Endothelial cell (in vitro differentiated cells): ENCODE measurements around the gene CCL5. TPM values are rescaled to one million over a fixed set of nuclear protein-coding genes. Genes with fewer than 3 reads are reported as not detected.

Experiments used
- DNase-seq: peaks from one replicate; pipeline ENCODE4 v3.0.0; 2021; ENCODE audit warnings: low spot score
- H3K27ac Mint-ChIP-seq: one replicate; pipeline ENCODE4 v1.8.0; 2021; ENCODE audit warnings: mixed read lengths, inconsistent platforms; ENCODE audit not compliant: unreplicated experiment
- H3K27me3 Mint-ChIP-seq: one replicate; pipeline ENCODE4 v1.8.0; 2021; ENCODE audit warnings: mild to moderate bottlenecking, moderate library complexity, mixed read lengths, inconsistent platforms; ENCODE audit not compliant: unreplicated experiment
- H3K36me3 Mint-ChIP-seq: one replicate; pipeline ENCODE4 v1.8.0; 2021; ENCODE audit warnings: mild to moderate bottlenecking, low read depth, mixed read lengths, inconsistent platforms; ENCODE audit not compliant: unreplicated experiment
- H3K4me1 Mint-ChIP-seq: one replicate; pipeline ENCODE4 v1.8.0; 2021; ENCODE audit warnings: mild to moderate bottlenecking, mixed read lengths, inconsistent platforms; ENCODE audit not compliant: unreplicated experiment
- H3K4me3 Mint-ChIP-seq: one replicate; pipeline ENCODE4 v1.8.0; 2021; ENCODE audit warnings: mild to moderate bottlenecking, mixed read lengths, inconsistent platforms; ENCODE audit not compliant: unreplicated experiment
- H3K9me3 Mint-ChIP-seq: one replicate; pipeline ENCODE4 v1.8.0; 2021; ENCODE audit warnings: mixed read lengths, inconsistent platforms; ENCODE audit not compliant: unreplicated experiment
- total RNA-seq: library from RNA; stranded (reverse); fragmentation: NEBNext Ultra II Directional; extraction: Animal tissue kit (Norgen Biotek cat#: 25700); gene quantifications from one replicate; pipeline ENCODE4 v1.2.1, GENCODE V29; 2021; ENCODE audit not compliant: unreplicated experiment
- TF ChIP-seq, protein P1 (sequence below): fragments of 200-600 bp; sonication (generic); IDR thresholded peaks from one replicate; pipeline ENCODE4 v1.5.0; 2021; ENCODE audit warnings: antibody characterized with exemption; ENCODE audit not compliant: unreplicated experiment

CCL5 gene
- total RNA-seq, 1 donor from 2014 or later: not detected

DNA sequence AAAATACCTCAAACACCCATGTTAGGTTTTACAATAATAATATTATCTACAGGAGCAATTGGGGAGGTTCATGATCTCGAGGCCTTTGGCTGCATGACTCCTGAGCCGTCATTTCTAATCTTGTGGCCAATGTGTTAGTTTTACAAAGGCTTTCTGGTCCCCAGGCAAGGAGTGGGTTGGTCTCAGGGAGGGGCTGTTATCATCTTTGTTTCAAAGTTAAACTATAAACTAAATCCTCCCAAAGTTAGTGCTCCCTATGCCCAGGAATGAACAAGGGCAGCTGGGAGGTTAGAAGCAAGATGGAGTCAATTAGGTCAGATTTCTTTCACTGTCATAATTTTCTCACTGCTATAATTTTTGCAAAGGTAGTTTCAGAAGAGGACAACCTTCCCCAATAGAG, 9.1 kb upstream of the CCL5 start:
- Mint-ChIP-seq H3K4me1 (peaks cover 15% of the 10 kb centered on the region), H3K36me3 (no peaks in the 10 kb centered on the region), H3K27ac (no peak overlapping the region), H3K4me3 (no peak overlapping the region), H3K9me3 (no peaks in the 10 kb centered on the region), H3K27me3 (no peaks in the 10 kb centered on the region)
- TF ChIP-seq, protein P1, sequence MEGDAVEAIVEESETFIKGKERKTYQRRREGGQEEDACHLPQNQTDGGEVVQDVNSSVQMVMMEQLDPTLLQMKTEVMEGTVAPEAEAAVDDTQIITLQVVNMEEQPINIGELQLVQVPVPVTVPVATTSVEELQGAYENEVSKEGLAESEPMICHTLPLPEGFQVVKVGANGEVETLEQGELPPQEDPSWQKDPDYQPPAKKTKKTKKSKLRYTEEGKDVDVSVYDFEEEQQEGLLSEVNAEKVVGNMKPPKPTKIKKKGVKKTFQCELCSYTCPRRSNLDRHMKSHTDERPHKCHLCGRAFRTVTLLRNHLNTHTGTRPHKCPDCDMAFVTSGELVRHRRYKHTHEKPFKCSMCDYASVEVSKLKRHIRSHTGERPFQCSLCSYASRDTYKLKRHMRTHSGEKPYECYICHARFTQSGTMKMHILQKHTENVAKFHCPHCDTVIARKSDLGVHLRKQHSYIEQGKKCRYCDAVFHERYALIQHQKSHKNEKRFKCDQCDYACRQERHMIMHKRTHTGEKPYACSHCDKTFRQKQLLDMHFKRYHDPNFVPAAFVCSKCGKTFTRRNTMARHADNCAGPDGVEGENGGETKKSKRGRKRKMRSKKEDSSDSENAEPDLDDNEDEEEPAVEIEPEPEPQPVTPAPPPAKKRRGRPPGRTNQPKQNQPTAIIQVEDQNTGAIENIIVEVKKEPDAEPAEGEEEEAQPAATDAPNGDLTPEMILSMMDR: no peak
- no peak for DNase-seq

DNA sequence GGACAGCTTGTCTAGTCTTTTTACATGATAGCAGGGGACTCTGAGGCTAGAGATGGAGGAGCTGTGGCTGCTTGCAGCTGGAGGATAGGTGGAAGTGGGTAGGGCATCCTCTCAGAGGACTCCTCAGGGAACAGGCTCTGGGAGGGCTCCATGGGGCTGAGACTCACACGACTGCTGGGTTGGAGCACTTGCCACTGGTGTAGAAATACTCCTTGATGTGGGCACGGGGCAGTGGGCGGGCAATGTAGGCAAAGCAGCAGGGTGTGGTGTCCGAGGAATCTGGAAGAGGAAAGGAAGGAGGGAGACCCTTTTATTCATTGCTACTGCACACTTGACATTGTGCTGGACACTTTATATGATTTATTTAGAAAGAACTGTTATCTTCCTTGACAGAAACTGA, 1.8 kb downstream of the CCL5 start:
- Mint-ChIP-seq H3K4me3 (no peak overlapping the region), H3K27me3 (peaks cover 2% of the 10 kb centered on the region), H3K9me3 (no peaks in the 10 kb centered on the region), H3K27ac (no peak overlapping the region), H3K4me1 (peaks cover 23% of the 10 kb centered on the region), H3K36me3 (no peaks in the 10 kb centered on the region)
- TF ChIP-seq, protein P1: no peak
- no peak for DNase-seq

DNA sequence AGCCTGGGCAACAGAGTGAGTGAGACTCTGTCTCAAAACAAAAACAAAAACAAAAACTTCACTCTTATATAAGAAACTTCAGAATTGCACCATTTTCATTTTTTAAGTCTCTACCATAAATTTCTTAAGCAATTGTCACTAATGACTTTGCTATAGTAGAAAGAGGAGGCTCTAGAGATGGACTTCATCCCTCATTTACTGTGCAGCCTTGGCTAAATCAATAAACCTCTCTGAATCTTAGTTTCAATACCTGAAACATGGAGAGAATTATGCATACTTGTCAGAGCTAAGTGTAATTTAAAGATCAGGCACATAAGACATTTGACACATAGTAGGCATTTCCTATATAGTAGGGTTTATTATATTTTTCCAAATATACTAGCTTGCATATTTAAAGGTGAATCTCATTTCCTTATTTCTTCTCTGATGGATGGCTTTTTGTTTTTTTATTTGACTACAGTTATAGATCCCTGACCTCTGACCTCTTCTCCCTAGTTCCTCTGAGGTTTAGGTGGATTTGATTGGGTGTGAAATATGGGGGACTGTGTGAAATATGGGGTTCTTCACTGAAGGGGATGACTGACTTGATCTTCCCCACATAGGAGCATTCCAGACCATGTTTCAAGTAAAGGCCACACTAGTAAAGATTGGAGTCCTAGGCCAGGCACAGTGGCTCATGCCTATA, 2.7 kb downstream of the CCL5 start:
- TF ChIP-seq, protein P1: no peak
- H3K27ac Mint-ChIP-seq: no peak overlapping the region

DNA sequence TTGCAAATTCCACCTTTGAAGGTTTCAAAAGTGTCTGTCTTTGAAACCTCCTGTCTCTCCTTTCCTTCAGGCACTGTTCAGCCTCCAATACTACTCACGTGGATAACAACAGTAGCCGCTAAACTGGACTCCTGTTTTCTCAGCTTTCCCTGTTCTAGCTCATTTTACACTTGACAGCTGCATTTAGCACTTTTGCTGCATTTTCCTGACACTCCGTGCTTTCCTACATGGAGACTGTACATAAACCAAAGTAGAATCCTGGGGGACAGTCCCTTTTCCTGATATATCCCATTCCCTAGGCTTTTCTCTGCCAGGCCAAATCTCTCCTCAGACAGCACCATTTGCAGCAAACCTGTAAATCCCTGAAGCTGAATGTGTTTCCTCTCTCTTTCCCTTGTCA, 3.6 kb downstream of the CCL5 start:
- TF ChIP-seq, protein P1: no peak
- no peaks in the 10 kb centered on the region for H3K36me3 Mint-ChIP-seq
- no peak overlapping the region for H3K4me3 Mint-ChIP-seq
- H3K9me3 Mint-ChIP-seq: no peaks in the 10 kb centered on the region
- H3K27me3 Mint-ChIP-seq: peaks cover 2% of the 10 kb centered on the region
- peak overlapping the region; percentile 24 for H3K27ac Mint-ChIP-seq
- DNase-seq: no peak
- peaks cover 27% of the 10 kb centered on the region for H3K4me1 Mint-ChIP-seq

More for the DNA sequence above, 2.7 kb downstream of the CCL5 start:
- Mint-ChIP-seq H3K9me3 (no peaks in the 10 kb centered on the region), H3K4me3 (no peak overlapping the region), H3K4me1 (peaks cover 23% of the 10 kb centered on the region), H3K36me3 (no peaks in the 10 kb centered on the region), H3K27me3 (peaks cover 2% of the 10 kb centered on the region)
- DNase-seq: no peak

DNA sequence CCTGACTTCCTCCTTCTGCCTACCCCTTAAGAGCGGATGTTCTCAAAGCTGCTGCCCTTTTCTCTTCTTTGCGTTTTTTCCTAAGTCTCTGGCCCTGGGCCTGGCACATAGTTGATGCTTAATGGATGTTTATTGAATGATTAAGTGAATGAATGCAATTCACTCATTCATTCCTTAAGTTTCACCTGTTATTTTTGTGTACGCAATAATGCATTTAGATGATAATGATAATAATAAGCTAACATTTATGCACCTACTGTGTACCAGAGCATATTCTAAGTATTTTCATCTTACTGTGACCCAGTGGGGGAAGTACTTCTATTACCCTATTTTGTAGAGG, 4.4 kb downstream of the CCL5 start:
- H3K9me3 Mint-ChIP-seq: no peaks in the 10 kb centered on the region
- peak overlapping the region; percentile 80 for H3K27ac Mint-ChIP-seq
- peaks cover 32% of the 10 kb centered on the region for H3K4me1 Mint-ChIP-seq

More for the DNA sequence above, 4.4 kb downstream of the CCL5 start:
- no peak for DNase-seq
- H3K36me3 Mint-ChIP-seq: no peaks in the 10 kb centered on the region
- H3K27me3 Mint-ChIP-seq: peaks cover 2% of the 10 kb centered on the region
- H3K4me3 Mint-ChIP-seq: no peak overlapping the region
- TF ChIP-seq, protein P1: no peak
